Measurements from ENCODE around the gene KCNJ3.

DNA sequence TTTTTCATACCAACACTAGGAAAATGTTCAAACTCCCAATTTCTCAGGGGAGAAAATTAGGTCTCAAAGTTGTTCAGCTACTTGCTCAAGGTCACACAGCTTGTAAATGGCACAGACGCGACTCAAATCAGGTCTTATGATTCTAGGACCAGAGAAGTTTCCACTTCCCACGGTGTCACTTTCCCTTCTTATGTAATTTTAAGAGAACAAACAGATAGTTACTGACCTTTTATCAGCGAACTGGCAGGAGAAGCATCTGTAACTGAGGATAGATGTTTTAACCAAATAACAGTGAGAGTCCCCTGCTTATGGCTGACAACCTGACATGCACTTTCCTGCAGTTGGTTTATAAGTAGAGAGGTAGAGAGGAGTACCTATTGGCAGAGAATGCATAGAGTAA lies 2.1 kb upstream of the KCNJ3 start:
- no peak for TF ChIP-seq EZH2phosphoT487 (IDR thresholded peaks at IDR 0.05; ENCODE audit: insufficient read depth, low read depth)
- TF ChIP-seq EZH2 (IDR thresholded peaks at IDR 0.05; ENCODE audit: insufficient read depth, poor library complexity, severe bottlenecking), result no peak
